DMS79 (cell line): ENCODE results near the gene KCNMA1.
"Not testable (repeated sequence)": the region's sequence is repeated elsewhere in the genome, so short reads cannot be mapped to it uniquely, and the experiment has no call there.

Source experiments
- DNase-seq: peaks from one replicate; lab custom pipeline; 2025; lab: John Stamatoyannopoulos, UW

The KCNMA1 gene

GRCh38 chr10:77368006-77368405 is 269.6 kb downstream of the KCNMA1 start:
- no peak for DNase-seq

GRCh38 chr10:77363210-77363609 is 274.4 kb downstream of the KCNMA1 start:
- no peak for DNase-seq

GRCh38 chr10:77361831-77362230 is 275.8 kb downstream of the KCNMA1 start:
- no peak for DNase-seq

GRCh38 chr10:77361426-77361825 is 276.2 kb downstream of the KCNMA1 start:
- no peak for DNase-seq

- DNase-seq: no peak
These were observed 276.8 kb downstream of the KCNMA1 start for GRCh38 chr10:77360835-77361234.

GRCh38 chr10:77359950-77360520 is 277.6 kb downstream of the KCNMA1 start:
- no peak for DNase-seq

- no peak for DNase-seq
These were observed 278.3 kb downstream of the KCNMA1 start for GRCh38 chr10:77359287-77359691.

- DNase-seq: no peak
These were observed 279.0 kb downstream of the KCNMA1 start for GRCh38 chr10:77358656-77359055.

GRCh38 chr10:77357611-77358310 is 279.8 kb downstream of the KCNMA1 start:
- no peak for DNase-seq

- DNase-seq: no peak
These were observed 280.4 kb downstream of the KCNMA1 start for GRCh38 chr10:77357185-77357584.

- DNase-seq: no peak
These were observed 281.8 kb downstream of the KCNMA1 start for GRCh38 chr10:77355844-77356243.

- DNase-seq: no peak
These were observed 286.2 kb downstream of the KCNMA1 start for GRCh38 chr10:77351386-77351785.

GRCh38 chr10:77350711-77351119 is 286.9 kb downstream of the KCNMA1 start:
- DNase-seq: no peak

GRCh38 chr10:77350134-77350533 is 287.5 kb downstream of the KCNMA1 start:
- no peak for DNase-seq

- no peak for DNase-seq
These were observed 288.4 kb downstream of the KCNMA1 start for GRCh38 chr10:77349226-77349625.

GRCh38 chr10:77348751-77349150 is 288.9 kb downstream of the KCNMA1 start:
- DNase-seq: no peak

GRCh38 chr10:77348082-77348481 is 289.5 kb downstream of the KCNMA1 start:
- no peak for DNase-seq

- DNase-seq: no peak
These were observed 290.6 kb downstream of the KCNMA1 start for GRCh38 chr10:77347052-77347451.

GRCh38 chr10:77341055-77341454 is 296.6 kb downstream of the KCNMA1 start:
- no peak for DNase-seq

GRCh38 chr10:77339872-77340271 is 297.7 kb downstream of the KCNMA1 start:
- DNase-seq: not testable (repeated sequence)

GRCh38 chr10:77339166-77339565 is 298.4 kb downstream of the KCNMA1 start:
- DNase-seq: no peak

- no peak for DNase-seq
These were observed 299.5 kb downstream of the KCNMA1 start for GRCh38 chr10:77338143-77338542.

GRCh38 chr10:77334501-77334900 is 303.1 kb downstream of the KCNMA1 start:
- no peak for DNase-seq
